ENCODE measurements around the gene RIMS1. TPM values are rescaled to one million over a fixed set of nuclear protein-coding genes. Genes with fewer than 3 reads are reported as not detected.

Gene RIMS1
- total and polyA plus RNA-seq, 2 donors (not counting 3 experiments of a cell fraction or from before 2014, with no cell fraction given) = 0.15 TPM; not detected in 1

- Histone ChIP-seq H3K4me3 (replicated peaks in 1 of 3; ENCODE audit: insufficient read depth in 1 of 3, low read depth in 1 of 3, low read length in 3 of 3) (no peak overlapping the region), H3K4me2 (ENCODE audit: insufficient read depth, low read length) (no peak overlapping the region), H3K4me1 (ENCODE audit: control insufficient read depth, extremely low read depth, insufficient read depth, low read length) (no peaks in the 10 kb centered on the region), H3K9ac (replicated peaks; ENCODE audit: extremely low read depth, insufficient read depth, low read length) (no peak overlapping the region), H3K9me1 (replicated peaks; ENCODE audit: control insufficient read depth, extremely low read depth, insufficient read depth, low read length) (no peaks in the 10 kb centered on the region), H3K9me3 (replicated peaks; ENCODE audit: control insufficient read depth, insufficient read depth, low read length) (no peaks in the 10 kb centered on the region), H3K79me2 (ENCODE audit: control insufficient read depth, insufficient read depth, low read length) (no peaks in the 10 kb centered on the region), H3K36me3 (ENCODE audit: control insufficient read depth in 2 of 2, extremely low read depth in 1 of 2, insufficient read depth in 2 of 2, low read length in 2 of 2) (no peaks in the 10 kb centered on the region), H4K20me1 (replicated peaks; ENCODE audit: control insufficient read depth, extremely low read depth, insufficient read depth, low read length) (no peaks in the 10 kb centered on the region), H3K27me3 (ENCODE audit: control insufficient read depth in 2 of 2, insufficient read depth in 2 of 2, low read length in 2 of 2) (peaks cover 8% of the 10 kb centered on the region in 2 experiments), H2AFZ (ENCODE audit: low read depth, low read length) (no peak overlapping the region), H3K27ac (ENCODE audit: insufficient read depth, low read depth, low read length) (no peak overlapping the region)
- intact Hi-C loops (cut with micrococcal nuclease) = loop anchor here (2.0 to 5.0 kb wide), 2 partner anchors 208 to 273 kb away; partner anchors contain the start of gene KCNQ5
- CTCF ChIA-PET = interaction anchor here (0.7 to 11.0 kb wide), 8 partner anchors 9 to 912 kb away, joined by 3 to 278 read pairs (median 24); no protein-coding TSS in a partner anchor
- TF ChIP-seq MYC (IDR thresholded peaks at IDR 0.05; ENCODE audit: low read depth, low read length) (no peak), CTCF (IDR thresholded peaks at IDR 0.05; ENCODE audit: extremely low read depth in 1 of 2, insufficient read depth in 1 of 2, low read depth in 1 of 2, low read length in 2 of 2) (no peak), EZH2 (IDR thresholded peaks at IDR 0.05; ENCODE audit: borderline replicate concordance, low read depth, low read length, severe bottlenecking) (no peak), FOS (IDR thresholded peaks at IDR 0.05; ENCODE audit: borderline replicate concordance, insufficient read depth, low read length) (no peak)
- dilution Hi-C loops (cut with MboI; ENCODE audit: extremely low pct_ligation_motif_present, low sequenced_read_pairs) = no loop called here
- BruUV-seq (replicated peaks) = no TSS peak
- FAIRE-seq (no peak), DNase-seq (ENCODE audit: low read depth, low spot score) (no peak)
- POLR2A ChIA-PET = no interaction called here
Measured at GRCh38 chr6:72413884-72414283, 527.5 kb downstream of the RIMS1 start.

GRCh38 chr6:72414657-72415056 lies 528.3 kb downstream of the RIMS1 start:
- H3K9me3 ChIP-seq (replicated peaks; ENCODE audit: control insufficient read depth, insufficient read depth, low read length) = no peaks in the 10 kb centered on the region
- ChIA-PET CTCF (interaction anchor here (0.7 to 11.0 kb wide), 5 partner anchors 9 to 912 kb away, joined by 3 to 278 read pairs (median 3); no protein-coding TSS in a partner anchor), POLR2A (no interaction called here)
- H3K9ac ChIP-seq (replicated peaks; ENCODE audit: extremely low read depth, insufficient read depth, low read length) = no peak overlapping the region
- no peaks in the 10 kb centered on the region for H3K9me1 ChIP-seq (replicated peaks; ENCODE audit: control insufficient read depth, extremely low read depth, insufficient read depth, low read length)
- BruUV-seq (replicated peaks) = no TSS peak
- no peak overlapping the region for H3K4me3 ChIP-seq (replicated peaks in 1 of 3; ENCODE audit: insufficient read depth in 1 of 3, low read depth in 1 of 3, low read length in 3 of 3)
- no peaks in the 10 kb centered on the region for H3K4me1 ChIP-seq (ENCODE audit: control insufficient read depth, extremely low read depth, insufficient read depth, low read length)
- H3K79me2 ChIP-seq (ENCODE audit: control insufficient read depth, insufficient read depth, low read length) = no peaks in the 10 kb centered on the region
- peaks cover 8% of the 10 kb centered on the region in 2 experiments for H3K27me3 ChIP-seq (ENCODE audit: control insufficient read depth in 2 of 2, insufficient read depth in 2 of 2, low read length in 2 of 2)
- FAIRE-seq (no peak), DNase-seq (ENCODE audit: low read depth, low spot score) (no peak)
- TF ChIP-seq POLR2A (IDR thresholded peaks at IDR 0.05; ENCODE audit: low read depth, low read length) (no peak), FOS (IDR thresholded peaks at IDR 0.05; ENCODE audit: borderline replicate concordance, insufficient read depth, low read length) (no peak), MYC (IDR thresholded peaks at IDR 0.05; ENCODE audit: low read depth, low read length) (no peak), GATA2 (IDR thresholded peaks at IDR 0.05; ENCODE audit: insufficient read depth, insufficient read length, low read depth, low read length) (no peak), JUN (IDR thresholded peaks at IDR 0.05; ENCODE audit: borderline replicate concordance, insufficient read depth, insufficient read length, low read depth) (no peak), MAX (IDR thresholded peaks at IDR 0.05; ENCODE audit: insufficient read depth, insufficient read length) (no peak)
- dilution Hi-C loops (cut with MboI; ENCODE audit: extremely low pct_ligation_motif_present, low sequenced_read_pairs) (no loop called here), intact Hi-C loops (cut with micrococcal nuclease) (loop anchor here (5.0 kb wide), 1 partner anchor 208 kb away; the partner anchor contains the start of gene KCNQ5)
- no peaks in the 10 kb centered on the region for H3K36me3 ChIP-seq (ENCODE audit: control insufficient read depth in 2 of 2, extremely low read depth in 1 of 2, insufficient read depth in 2 of 2, low read length in 2 of 2)
- H4K20me1 ChIP-seq (replicated peaks; ENCODE audit: control insufficient read depth, extremely low read depth, insufficient read depth, low read length) = no peaks in the 10 kb centered on the region
- no peak overlapping the region for H3K4me2 ChIP-seq (ENCODE audit: insufficient read depth, low read length)
- no peak overlapping the region for H3K27ac ChIP-seq (ENCODE audit: insufficient read depth, low read depth, low read length)
- H2AFZ ChIP-seq (ENCODE audit: low read depth, low read length) = no peak overlapping the region
